HG03521 (cell line): ENCODE measurements around the gene TOR2A.
"Not testable (repeated sequence)": the region's sequence is repeated elsewhere in the genome, so short reads cannot be mapped to it uniquely, and the experiment has no call there.

ENCODE experiments used
- ATAC-seq: cut with Tn5 transposase; IDR thresholded peaks from one replicate; pipeline ENCODE4 v1.9.1; 2021; ENCODE audit warnings: mild to moderate bottlenecking, moderate library complexity; ENCODE audit not compliant: unreplicated experiment

TOR2A gene

DNA sequence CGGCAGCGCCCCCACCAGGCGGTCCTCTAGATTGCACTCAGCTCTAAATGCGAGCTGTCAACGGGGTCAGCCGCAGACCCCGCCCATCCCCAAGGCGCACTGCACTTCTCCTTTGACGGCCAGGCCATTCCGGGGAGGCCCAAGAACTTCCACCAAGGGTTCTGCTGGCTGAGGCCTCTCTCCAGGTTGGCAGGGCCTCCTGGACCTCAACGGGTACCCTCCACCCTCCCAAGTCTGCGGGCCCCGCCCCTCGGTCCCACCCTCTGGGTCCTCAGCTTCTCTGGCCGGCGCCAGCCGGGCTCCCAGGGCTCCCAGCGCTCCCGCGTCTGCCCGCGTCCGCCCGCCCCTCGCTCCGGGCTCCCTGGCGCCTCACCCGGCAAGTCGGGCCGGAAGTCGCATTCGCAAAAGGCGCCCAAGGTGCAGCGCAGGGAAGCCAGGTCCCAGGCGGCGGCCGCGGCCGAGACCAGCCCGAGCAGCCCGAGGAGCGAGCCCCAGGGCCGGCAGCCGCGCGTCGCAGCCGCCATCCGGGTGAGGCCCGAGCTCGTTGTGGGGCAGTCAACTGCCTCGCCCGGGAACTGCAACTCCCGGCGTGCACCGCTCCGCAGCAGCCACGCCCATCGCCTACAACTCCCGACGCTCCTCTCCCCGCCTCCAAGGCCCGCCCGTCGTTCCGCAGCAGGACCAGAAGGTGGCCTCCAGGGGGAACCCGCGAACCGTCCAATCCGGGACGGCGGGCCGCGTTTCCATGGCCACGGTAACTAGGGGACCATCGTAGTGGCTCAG lies at the start of gene TOR2A:
Gene TOR2A (minus strand): TSS at position 548 of the 783 bp plus-strand sequence. CDS start 24 bp downstream, at position 524.
- peak; percentile 87 for ATAC-seq

- ATAC-seq, result no peak
Measured at GRCh38 chr9:127783111-127784008, 48.3 kb upstream of the TOR2A start.

GRCh38 chr9:127781806-127782205 lies 46.7 kb upstream of the TOR2A start:
- no peak for ATAC-seq

GRCh38 chr9:127780909-127781308 lies 45.8 kb upstream of the TOR2A start:
- ATAC-seq, result not testable (repeated sequence)

DNA sequence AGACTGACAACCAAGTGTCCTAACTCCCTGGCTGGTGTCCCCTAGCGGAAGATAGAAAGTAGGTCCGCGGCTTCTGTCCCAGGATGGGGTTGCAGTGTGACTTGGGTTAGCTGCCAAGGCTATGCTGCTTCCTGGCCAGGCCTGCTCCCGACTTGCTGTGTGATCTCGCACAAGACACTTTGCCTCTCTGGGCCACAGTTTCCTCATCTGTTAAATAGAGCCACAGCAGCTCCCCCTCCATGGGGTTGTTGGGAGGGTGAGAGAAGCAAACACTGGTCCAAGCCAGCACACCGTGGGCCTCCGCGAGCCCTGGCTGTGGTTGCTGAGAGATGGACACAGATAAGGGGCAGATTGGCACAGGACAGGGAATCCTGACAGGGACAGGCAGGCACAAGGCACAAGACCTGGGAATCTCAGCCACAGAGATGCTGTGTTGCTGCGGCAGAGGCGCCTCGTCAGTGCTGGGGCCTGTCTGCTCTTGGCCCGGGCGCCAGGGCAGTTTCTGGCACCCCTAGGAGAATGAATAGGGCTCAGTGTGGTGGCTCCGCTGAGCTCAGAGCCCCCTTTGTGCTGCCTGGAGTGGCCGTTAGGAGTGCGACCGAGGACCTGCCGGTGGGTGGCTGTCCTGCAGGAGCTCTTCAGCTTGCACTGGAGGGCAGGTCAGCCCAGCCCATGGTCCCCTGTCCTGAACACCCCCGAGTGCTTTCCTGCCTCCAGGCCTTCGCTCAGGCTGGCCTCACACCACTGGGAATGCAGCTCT lies 45.2 kb upstream of the TOR2A start:
- no peak for ATAC-seq

DNA sequence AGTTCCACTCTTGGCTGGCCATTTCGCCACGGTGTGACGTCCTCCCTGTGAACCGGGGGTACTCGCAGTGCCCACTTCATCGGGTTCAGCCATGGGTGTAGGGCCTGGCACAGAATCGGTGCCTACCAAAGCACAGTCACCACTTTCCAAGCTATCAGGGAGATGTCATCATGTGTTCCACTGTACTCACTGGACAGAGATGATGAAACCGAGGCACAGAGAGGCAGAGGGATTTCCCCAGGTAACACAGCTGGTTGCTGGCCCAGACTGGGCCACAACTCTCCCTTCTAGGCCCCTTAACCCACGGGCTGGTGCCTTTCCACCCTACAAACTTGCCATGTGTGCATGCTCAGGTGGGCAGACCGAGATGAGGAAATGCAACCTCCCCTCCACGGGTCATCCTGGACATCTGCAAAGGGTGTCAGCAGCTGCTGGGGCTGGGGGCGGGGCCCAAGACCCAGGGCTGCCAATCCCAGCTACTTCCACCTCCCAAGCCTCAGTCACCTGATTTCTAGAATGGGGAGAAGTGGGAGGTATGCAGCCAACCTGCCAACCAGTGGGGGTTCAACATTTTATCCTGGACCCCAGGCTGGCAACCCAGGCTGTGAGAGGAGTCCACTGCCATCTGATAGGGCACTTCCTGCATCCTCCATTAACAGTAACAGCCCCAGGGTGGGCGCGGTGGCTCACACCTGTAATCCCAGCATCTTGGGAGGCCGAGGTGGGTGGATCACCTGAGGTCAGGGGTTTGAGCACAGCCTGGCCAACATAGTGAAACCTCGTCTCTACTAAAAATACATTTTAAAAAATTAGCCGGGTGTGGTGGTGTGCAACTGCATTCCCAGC lies 44.3 kb upstream of the TOR2A start:
- ATAC-seq, result no peak

GRCh38 chr9:127778280-127779135 lies 43.4 kb upstream of the TOR2A start, which contains the start of gene SH2D3C:
TSS of gene SH2D3C (minus strand) at chr9:127778666. CDS start at chr9:127778627, 39 bp downstream.
- no peak for ATAC-seq

GRCh38 chr9:127777368-127777980 lies 42.4 kb upstream of the TOR2A start:
- ATAC-seq, result no peak

DNA sequence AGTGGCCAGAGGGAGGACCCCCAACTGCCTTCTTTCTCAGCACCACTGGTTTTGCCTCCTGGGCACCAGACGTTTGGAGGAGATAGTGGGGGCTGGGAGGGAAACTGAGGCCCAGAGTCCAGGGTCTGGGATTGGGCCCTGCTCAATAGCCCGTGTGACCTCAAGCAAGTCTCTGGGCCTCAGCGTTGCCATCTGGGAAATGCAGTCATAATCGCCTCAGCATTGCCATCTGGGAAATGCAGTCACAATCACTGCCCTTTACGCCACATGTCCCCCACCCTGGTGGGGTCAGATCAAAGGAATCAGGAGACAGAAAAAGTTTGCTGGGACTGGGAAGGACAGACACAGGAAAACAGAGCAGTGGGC lies 41.8 kb upstream of the TOR2A start:
- ATAC-seq, result no peak

DNA sequence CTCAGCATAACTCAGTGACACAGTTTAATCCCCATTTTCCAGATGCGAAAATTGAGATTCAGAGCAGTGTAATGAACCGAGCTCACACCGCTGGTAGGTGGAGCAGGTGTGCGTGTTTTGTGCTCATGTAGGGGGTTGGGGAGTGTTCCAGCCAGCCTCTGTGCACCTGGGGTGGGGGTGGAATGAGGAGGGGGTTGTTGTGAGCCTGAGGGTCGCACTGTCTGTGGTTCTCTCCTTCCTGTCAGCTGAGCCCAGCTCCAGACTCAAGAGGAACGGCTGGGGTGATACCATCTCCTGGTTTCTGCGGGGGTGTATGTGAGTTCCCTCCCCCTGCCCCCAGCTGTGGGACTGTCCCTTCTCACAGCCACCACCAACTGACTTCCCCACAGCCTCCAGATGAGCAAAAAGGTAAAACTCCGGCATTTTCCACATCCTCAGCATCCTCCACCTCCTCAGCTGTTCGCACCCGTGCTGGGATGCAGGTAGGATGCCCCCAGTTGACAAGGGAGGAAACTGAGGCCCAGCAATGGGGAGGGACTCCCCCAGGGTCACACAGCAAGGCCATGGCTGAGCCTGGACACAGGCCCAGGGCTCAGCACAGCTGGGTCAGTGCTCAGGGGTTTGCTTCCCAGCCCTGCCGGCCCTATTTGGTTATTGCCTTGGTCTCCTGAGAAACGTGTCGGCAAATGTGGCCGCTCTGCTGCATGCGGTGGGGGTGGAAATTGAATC lies 41.3 kb upstream of the TOR2A start:
- no peak for ATAC-seq

DNA sequence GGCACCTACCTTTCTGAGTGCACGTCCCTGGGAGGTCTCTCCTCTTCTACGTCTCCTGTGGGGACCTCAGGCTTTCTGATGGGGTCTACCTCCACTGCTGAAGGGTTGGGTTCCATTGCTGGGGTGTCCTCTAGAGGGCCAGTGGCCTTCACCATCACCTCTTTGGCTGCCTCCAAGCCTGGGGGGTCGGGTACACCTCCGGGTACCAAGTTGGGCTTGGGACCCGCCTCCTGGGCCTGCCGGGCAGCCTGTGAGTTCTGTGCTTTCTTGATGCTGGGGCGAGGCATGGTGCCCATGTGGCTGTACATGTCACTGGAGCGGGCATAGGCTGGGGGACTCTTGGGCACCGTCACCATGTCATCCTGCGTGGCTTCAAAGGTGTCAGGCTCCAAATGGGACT lies 38.9 kb upstream of the TOR2A start:
- ATAC-seq, result no peak

GRCh38 chr9:127773272-127773671 lies 38.2 kb upstream of the TOR2A start:
- ATAC-seq, result no peak

DNA sequence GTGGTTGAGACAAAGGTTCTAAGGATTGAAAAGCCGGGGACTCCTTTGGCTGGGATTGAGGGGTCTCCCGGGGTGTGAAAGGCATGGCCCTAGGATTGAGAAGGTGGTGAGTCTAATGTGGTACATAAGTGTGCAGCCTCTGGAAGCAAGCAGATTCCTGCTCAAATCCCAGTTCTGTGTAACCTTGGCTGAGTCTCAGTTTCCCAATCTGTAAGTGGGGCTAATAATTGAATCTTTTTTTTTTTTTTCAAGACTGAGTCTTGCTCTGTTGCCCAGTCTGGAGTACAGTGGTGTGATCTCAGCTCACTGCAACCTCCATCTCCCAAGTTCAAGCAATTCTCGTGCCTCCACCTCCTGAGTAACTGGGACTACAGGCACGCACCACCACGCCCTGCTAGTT lies 37.5 kb upstream of the TOR2A start:
- no peak for ATAC-seq

- no peak for ATAC-seq
Measured at GRCh38 chr9:127771570-127772189, 36.6 kb upstream of the TOR2A start.

GRCh38 chr9:127770905-127771569 lies 35.9 kb upstream of the TOR2A start:
- ATAC-seq, result peak; percentile 87

DNA sequence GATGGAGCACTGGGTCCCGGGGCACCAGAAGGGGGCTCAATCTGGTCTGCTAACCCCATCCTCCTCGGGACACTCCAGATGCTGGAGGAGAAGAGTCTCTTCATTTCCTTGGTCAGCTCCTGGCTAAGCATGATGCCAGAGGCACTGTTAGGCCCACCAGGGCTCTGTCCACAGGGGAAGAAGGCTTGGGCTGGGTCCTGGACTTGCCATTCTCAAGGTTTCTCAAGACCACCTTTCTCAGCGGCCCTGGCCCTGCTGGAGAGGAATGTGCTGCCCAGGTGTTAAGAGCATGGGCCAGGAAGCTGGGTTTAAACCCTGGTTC lies 35.5 kb upstream of the TOR2A start:
- ATAC-seq, result no peak

- no peak for ATAC-seq
Measured at GRCh38 chr9:127769929-127770582, 35.0 kb upstream of the TOR2A start.
